Esophagus squamous epithelium (tissue), 4 donors: Measurements from ENCODE around the gene PRKD3.

ENCODE experiments used
- CTCF ChIP-seq, 6 experiments: fragments of 450-650 bp in 4 of 6; fragments of 200-600 bp in 2 of 6; sonication (generic) in 2 of 6; IDR thresholded peaks; one replicate each; pipeline ENCODE4 v1.5.1; 2016 to 2019; ENCODE audit warnings: antibody characterized with exemption in 6 of 6, mild to moderate bottlenecking in 4 of 6, moderate library complexity in 4 of 6
- POLR2A ChIP-seq, 4 donors: fragments of 450-650 bp; IDR thresholded peaks; one replicate each; pipeline ENCODE4 v1.6.1; 2017; ENCODE audit warnings: antibody characterized with exemption in 4 of 4, mild to moderate bottlenecking in 4 of 4, moderate library complexity in 3 of 4

GRCh38 chr2:37350034-37350433 is 25.4 kb upstream of the PRKD3 start:
- TF ChIP-seq POLR2A (IDR thresholded peaks at IDR 0.05) = no peak
- no peak for TF ChIP-seq CTCF (IDR thresholded peaks at IDR 0.05)
